ENCODE measurements around the gene ZC3H18.

DNA sequence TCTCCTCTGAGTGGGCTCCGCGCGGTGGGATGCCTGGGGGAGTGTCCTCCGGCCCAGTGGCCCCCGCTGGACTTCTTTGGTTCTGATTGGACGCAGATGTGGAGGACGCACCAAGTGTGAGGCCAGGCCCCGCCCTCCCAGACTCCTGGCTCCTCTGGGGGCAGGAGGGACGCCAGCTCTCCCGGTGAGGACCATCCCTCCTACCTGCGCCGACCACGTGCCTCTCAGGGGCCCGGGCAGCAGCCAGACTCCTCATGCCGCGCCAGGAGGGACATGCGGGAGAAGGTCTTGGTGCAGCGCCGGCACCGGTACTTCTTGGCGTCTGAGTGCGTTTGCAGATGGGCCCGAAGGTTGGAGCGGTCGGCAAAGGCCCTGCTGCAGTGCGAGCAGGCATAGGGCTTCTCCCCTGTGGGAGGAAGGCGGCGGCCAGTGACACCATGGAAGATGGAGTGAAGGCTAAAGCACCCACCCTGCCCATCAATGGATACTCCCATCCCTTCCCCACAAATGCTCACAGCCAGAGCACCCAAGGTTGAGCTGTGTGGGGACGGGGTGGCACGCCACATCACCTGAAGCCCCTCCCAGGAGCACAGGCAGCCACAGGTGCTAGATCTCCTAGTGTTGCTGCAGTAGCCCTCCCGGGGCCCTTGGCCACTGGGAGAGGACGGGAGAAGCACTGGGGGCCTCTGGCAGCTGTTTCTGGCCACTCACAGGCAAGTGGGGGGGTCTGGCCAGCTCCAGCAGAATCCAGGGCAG is 108.2 kb downstream of the ZC3H18 start:
- TF ChIP-seq TAF1 (IDR thresholded peaks at IDR 0.05; ENCODE audit: low read depth) (no peak), CEBPB (IDR thresholded peaks at IDR 0.05) (no peak), RAD21 (IDR thresholded peaks at IDR 0.05; ENCODE audit: low read depth) (no peak), FOXM1 (IDR thresholded peaks at IDR 0.05; ENCODE audit: borderline replicate concordance, low read depth) (no peak), YY1 (IDR thresholded peaks at IDR 0.05; ENCODE audit: low read depth) (no peak), EP300 (IDR thresholded peaks at IDR 0.05; ENCODE audit: borderline replicate concordance) (no peak), CREB1 (IDR thresholded peaks at IDR 0.05; ENCODE audit: low read depth) (no peak), EGR1 (IDR thresholded peaks at IDR 0.05) (no peak), TCF12 (IDR thresholded peaks at IDR 0.05; ENCODE audit: low read depth) (no peak), TEAD4 (IDR thresholded peaks at IDR 0.05) (no peak)
- TF ChIP-seq, protein P1, sequence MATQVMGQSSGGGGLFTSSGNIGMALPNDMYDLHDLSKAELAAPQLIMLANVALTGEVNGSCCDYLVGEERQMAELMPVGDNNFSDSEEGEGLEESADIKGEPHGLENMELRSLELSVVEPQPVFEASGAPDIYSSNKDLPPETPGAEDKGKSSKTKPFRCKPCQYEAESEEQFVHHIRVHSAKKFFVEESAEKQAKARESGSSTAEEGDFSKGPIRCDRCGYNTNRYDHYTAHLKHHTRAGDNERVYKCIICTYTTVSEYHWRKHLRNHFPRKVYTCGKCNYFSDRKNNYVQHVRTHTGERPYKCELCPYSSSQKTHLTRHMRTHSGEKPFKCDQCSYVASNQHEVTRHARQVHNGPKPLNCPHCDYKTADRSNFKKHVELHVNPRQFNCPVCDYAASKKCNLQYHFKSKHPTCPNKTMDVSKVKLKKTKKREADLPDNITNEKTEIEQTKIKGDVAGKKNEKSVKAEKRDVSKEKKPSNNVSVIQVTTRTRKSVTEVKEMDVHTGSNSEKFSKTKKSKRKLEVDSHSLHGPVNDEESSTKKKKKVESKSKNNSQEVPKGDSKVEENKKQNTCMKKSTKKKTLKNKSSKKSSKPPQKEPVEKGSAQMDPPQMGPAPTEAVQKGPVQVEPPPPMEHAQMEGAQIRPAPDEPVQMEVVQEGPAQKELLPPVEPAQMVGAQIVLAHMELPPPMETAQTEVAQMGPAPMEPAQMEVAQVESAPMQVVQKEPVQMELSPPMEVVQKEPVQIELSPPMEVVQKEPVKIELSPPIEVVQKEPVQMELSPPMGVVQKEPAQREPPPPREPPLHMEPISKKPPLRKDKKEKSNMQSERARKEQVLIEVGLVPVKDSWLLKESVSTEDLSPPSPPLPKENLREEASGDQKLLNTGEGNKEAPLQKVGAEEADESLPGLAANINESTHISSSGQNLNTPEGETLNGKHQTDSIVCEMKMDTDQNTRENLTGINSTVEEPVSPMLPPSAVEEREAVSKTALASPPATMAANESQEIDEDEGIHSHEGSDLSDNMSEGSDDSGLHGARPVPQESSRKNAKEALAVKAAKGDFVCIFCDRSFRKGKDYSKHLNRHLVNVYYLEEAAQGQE (IDR thresholded peaks at IDR 0.05; ENCODE audit: low read depth) = no peak
- TF ChIP-seq, protein P2, sequence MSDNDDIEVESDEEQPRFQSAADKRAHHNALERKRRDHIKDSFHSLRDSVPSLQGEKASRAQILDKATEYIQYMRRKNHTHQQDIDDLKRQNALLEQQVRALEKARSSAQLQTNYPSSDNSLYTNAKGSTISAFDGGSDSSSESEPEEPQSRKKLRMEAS (IDR thresholded peaks at IDR 0.05) = no peak
